ENCODE results near the gene NOG.

The NOG gene

DNA sequence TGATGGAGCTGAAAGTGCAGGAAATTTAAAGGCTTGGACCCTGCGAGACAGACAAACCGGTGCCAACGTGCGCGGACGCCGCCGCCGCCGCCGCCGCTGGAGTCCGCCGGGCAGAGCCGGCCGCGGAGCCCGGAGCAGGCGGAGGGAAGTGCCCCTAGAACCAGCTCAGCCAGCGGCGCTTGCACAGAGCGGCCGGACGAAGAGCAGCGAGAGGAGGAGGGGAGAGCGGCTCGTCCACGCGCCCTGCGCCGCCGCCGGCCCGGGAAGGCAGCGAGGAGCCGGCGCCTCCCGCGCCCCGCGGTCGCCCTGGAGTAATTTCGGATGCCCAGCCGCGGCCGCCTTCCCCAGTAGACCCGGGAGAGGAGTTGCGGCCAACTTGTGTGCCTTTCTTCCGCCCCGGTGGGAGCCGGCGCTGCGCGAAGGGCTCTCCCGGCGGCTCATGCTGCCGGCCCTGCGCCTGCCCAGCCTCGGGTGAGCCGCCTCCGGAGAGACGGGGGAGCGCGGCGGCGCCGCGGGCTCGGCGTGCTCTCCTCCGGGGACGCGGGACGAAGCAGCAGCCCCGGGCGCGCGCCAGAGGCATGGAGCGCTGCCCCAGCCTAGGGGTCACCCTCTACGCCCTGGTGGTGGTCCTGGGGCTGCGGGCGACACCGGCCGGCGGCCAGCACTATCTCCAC is at the start of gene NOG:
Gene NOG, plus strand, starts transcription at position 54 of the 674 bp plus-strand sequence. Its CDS starts 525 bp downstream, at position 579.
- TF ChIP-seq, protein P1, sequence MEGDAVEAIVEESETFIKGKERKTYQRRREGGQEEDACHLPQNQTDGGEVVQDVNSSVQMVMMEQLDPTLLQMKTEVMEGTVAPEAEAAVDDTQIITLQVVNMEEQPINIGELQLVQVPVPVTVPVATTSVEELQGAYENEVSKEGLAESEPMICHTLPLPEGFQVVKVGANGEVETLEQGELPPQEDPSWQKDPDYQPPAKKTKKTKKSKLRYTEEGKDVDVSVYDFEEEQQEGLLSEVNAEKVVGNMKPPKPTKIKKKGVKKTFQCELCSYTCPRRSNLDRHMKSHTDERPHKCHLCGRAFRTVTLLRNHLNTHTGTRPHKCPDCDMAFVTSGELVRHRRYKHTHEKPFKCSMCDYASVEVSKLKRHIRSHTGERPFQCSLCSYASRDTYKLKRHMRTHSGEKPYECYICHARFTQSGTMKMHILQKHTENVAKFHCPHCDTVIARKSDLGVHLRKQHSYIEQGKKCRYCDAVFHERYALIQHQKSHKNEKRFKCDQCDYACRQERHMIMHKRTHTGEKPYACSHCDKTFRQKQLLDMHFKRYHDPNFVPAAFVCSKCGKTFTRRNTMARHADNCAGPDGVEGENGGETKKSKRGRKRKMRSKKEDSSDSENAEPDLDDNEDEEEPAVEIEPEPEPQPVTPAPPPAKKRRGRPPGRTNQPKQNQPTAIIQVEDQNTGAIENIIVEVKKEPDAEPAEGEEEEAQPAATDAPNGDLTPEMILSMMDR (IDR thresholded peaks at IDR 0.05; ENCODE audit: insufficient read depth, low read depth, low read length, missing control alignments): no peak
- peak within 1 kb of the TSS; percentile 43 for H3K4me3 ChIP-seq (ENCODE audit: low read length)
- peak; percentile 73 for DNase-seq (ENCODE audit: low read depth)

DNA sequence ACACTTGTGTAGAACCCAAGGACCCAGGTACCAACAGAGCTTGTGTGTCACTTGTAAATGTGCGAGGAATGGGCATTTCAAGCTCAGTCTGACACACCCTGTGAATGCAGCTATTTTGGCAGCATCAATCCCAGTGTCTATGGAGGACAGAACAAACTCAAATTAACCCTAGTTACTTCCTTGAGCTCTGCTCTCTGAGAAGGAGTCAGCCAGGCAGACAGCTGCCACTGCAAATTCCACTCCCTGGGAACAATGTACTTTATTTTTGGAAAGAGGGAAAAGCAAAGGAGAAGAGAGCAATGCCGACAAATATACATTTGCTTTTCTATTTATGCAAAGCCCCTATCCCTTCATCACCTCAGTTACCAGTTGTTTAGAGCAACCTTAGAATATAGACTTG is 48.4 kb upstream of the NOG start:
- no peak for DNase-seq (ENCODE audit: low read depth)
- TF ChIP-seq, protein P1 (IDR thresholded peaks at IDR 0.05; ENCODE audit: insufficient read depth, low read depth, low read length, missing control alignments): no peak
- H3K4me3 ChIP-seq (ENCODE audit: low read length): no peak overlapping the region

DNA sequence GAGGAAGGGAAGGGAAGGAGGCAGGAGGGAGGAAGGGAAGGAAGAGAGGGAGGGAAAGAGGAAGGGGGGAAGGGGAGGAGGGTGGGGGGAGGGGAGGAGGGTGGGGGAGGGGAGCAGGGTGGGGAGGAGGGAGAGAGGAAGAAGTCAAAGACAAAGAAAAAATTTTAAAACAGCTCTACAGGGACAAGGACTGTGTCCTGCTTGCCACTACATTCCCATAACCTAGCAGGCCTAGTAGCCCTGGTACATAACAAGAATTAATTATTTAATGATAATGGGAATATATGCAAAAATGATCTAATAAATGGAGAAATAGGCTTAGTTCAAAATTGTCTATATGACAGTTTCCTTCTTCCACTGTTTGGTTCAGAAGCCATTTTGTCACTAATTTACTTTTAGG is 47.6 kb upstream of the NOG start:
- TF ChIP-seq, protein P1 (IDR thresholded peaks at IDR 0.05; ENCODE audit: insufficient read depth, low read depth, low read length, missing control alignments): no peak
- no peak for DNase-seq (ENCODE audit: low read depth)
- no peak overlapping the region for H3K4me3 ChIP-seq (ENCODE audit: low read length)

DNA sequence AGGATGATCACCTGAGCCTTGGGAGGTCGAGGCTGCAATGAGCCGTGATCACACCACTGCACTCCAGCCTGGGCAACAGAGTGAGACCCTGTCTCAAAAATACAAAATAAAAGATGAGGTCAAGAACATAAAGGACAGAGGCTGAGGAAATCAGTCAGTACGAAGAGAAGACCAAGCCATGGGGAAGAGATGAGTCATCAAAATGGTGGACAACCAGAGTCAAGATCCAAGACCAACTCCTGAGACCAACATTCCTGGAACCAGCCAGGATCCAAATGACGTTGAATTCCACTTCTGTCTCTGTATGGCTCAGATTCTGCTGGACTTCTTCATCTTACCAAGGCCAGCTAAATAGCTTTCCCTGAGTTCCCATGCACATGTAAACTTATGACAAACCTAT is 44.8 kb upstream of the NOG start:
- DNase-seq (ENCODE audit: low read depth): no peak
- TF ChIP-seq, protein P1 (IDR thresholded peaks at IDR 0.05; ENCODE audit: insufficient read depth, low read depth, low read length, missing control alignments): no peak
- H3K4me3 ChIP-seq (ENCODE audit: low read length): no peak overlapping the region

DNA sequence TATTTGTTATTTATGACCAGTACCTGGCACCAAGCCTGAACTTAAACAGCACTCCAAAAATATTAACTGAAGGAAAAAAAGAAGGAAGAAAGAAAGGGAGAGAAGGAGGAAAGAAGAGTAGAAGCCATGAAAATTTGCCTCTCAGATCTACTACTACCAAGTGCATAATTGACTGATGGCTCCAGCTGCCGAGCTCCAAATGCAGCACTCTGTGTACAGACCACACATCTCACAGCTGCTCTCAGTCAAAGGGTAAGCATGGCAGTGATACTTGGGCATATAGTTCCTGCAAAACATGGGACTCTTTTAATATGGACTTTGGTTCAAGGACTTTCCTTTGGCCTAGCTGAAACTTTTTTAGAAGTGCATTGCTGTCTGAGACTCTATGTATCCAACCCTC is 44.0 kb upstream of the NOG start:
- DNase-seq (ENCODE audit: low read depth): no peak
- TF ChIP-seq, protein P1 (IDR thresholded peaks at IDR 0.05; ENCODE audit: insufficient read depth, low read depth, low read length, missing control alignments): no peak
- H3K4me3 ChIP-seq (ENCODE audit: low read length): no peak overlapping the region

DNA sequence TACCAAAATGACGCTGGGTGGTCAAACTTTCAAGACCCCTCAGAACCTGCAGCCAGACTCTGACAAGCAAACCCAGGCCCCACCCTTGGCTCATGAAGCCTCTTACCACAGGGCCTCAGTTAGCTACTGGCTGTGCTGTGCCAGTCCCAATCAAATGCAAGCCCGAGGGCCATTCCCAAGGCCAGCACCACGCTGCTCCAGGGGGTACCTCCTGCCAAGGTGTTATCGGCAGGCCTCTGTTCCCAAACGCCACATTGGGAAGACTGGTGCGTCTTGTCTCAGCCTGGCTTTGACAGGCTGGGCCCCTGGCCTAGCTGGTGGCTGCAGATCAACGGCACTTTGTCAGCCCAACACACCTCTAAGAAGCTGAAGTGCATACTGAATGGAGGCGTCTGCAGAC is 35.8 kb upstream of the NOG start:
- H3K4me3 ChIP-seq (ENCODE audit: low read length): no peak overlapping the region
- TF ChIP-seq, protein P1 (IDR thresholded peaks at IDR 0.05; ENCODE audit: insufficient read depth, low read depth, low read length, missing control alignments): no peak
- DNase-seq (ENCODE audit: low read depth): no peak

DNA sequence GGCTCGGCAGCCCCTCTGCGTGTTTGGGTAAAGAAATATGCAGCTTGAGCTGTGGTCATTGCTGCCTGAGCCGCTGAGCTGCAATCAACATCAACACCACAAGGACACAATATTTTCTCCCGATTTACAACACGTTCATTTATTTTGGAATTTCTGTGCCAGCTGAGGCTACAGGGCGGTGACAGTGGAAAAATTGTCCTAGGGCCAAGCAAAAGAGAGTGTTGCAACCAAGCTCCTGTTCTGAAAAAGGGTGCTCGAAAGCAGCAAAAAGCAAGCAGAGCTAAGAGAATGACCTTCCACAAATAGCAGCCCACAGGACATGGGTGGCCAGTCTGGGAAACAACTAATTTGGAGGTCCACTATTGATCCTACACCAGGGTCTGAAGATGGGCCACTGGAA is 35.4 kb upstream of the NOG start:
- TF ChIP-seq, protein P1 (IDR thresholded peaks at IDR 0.05; ENCODE audit: insufficient read depth, low read depth, low read length, missing control alignments): no peak
- DNase-seq (ENCODE audit: low read depth): no peak

More for the DNA sequence above, 35.4 kb upstream of the NOG start:
- no peak overlapping the region for H3K4me3 ChIP-seq (ENCODE audit: low read length)
